GM19099 (cell line): ENCODE results near the gene RAB24.

Experiments
- POLR2A ChIP-seq: IDR thresholded peaks from 3 replicates; pipeline ENCODE4 v1.6.1; 2011; ENCODE audit warnings: low read depth; ENCODE audit not compliant: insufficient read length; ENCODE audit errors: extremely low read depth

Gene RAB24

DNA sequence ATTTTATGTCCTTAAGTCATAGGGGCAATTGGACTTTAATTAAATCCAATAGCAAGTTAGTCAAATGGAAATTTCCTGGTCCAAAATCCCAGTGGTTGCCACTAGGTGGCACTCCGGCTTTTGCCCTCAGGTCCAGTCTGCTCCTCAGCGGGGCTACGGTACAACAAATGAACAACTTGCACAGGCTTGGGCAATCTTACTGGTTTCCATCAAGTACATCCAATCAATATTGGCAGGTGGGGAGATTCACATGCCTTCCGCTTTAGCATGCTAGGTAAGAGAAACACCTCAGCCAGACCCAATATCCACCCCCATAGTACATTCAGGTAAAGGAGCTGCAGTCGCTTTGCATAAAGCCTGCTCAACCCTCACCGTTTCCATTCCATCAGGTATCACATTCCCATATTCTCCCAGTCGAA lies 14.4 kb upstream of the RAB24 start:
- no peak for TF ChIP-seq POLR2A

DNA sequence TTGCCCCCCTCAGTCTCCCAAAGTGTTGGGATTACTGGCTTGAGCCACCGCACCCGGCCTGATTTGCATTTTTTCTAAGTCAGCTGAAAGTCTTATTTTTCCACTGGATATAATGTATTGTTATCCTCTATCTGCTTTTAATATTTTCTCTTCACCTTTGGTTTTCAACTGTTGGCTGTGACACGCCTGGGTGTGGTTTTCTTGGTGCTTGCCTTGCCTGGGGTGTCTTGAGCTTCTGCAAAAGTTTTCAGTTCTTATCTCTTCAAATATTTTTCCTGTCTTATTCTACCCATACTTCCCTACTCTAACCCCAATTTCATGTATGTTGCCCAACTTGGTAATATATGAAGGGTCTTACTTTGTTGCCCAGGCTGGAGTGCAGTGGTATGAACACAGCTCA lies 12.5 kb upstream of the RAB24 start:
- TF ChIP-seq POLR2A = no peak

DNA sequence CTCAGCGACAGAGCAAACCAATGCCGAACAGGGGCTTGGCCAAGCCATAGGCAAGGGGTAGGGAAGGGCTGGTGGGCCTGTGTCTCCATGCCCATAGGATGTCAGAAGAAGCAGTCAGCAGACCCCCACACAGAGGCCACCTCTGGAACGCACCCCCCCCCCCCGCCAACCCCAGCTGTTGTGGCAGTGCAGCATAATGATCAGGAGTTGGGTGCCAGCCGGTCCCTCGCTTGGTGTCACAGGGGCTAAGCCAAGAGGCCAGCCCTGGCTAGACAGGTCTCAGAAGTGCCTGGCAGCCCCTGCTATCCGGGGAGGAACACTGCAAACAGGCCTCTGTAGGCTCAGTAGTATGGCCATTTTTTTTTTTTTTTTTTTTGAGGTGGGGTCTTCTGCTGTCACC lies 11.9 kb upstream of the RAB24 start:
- no peak for TF ChIP-seq POLR2A

DNA sequence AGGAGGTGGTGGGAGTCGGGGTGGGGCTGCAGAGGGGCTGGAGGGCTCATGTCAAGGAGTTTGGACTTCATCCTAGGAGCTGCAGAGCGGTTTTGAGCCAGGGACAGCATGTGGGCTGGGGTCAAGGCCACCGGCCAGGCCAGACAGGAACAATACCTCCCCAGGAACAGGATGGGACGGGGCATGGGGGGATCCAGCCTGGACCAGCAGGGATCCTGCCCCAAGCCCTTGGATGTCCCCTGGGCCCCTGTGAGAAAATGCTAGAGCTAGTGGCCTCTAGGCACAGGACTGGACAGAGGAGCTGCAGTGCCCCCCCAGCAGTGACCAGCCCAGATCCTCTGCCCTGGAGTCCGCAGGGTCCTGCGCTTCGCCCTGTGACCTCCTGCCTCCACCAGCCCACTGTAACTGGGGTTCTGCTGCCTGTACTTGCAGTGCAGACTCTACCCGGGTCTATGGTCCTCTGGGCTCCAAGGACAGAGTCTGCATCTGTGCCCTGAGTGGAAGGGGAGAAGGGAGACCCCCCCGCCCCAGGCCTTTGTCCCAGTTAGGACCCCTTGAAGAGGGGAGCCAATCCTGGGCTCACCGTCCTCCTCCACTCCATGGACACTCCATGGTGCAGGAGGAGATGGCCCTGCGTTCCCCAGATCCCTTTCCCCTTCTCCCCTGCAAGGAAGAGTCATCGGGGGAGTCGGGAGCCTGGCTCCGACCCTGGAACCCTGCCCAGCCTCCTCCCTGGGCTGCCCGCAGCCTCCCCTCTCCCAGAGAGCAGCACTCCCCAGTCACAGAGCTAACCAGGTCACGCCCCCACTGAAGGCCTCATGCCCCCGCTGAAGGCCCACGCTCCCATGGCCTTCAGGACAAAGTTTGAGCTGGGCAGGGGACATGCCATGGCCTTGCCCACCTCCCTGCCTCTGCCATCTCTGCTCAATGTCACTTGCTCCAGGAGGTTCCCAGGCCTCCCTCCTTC lies 11.1 kb upstream of the RAB24 start:
- TF ChIP-seq POLR2A = no peak

DNA sequence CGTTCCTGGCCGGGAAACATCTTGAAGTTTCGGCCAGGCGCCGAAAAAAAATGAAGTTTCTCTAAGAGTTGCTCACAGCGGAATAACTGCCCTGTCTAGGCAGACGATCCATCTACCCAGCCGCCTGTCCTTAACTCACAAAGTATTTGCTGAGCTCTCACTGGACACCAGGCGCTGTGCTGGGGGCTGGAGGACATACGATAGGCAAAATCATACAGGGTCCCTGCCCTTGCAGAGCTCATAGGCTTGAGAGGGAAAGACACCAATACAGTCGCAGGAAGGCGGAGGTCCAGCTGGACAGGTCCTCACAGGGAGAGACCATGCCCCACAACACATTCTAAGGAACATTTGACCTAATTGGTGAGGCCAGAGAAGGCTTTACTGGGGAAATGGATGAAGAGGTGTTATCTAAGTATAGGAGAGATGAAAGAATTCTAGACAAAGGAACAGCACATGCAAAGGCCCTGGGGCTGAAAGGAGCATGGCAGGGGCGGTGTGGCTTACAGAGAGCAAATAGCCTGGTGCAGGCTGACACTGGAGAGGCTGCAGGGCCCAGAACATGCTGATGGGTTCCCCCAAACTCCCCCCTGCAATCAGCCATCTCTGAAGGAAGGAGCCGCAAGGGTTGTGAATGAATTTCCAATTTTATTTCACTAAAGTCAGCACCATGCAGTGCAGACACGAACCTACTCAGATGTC lies 10.2 kb upstream of the RAB24 start:
- no peak for TF ChIP-seq POLR2A

DNA sequence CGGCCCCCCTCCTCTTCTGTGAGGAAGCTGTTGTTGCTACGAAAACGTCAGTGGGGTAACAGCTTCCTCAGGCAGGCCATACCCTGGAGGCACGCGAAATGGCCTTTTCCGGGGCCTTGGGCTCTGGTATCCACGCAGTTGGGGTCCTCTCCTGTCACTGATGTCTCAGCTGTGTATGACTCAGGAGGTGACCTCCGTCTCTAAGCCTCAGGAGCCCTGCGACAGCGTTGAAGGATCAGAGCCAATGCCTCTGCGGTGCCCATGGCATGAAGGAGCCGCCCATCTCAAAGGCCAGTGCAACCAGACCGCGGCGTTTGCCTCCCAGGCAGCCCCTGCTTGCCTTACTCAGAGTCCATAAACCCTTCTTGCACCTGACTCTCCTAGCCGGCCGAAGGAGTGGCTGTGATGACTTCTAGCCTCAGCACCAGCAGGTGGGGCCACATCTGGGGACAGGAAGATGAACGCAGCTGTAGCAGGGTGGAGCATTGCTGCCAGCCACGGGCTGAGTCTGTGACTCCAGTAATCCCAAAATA lies 9.2 kb upstream of the RAB24 start:
- TF ChIP-seq POLR2A = no peak

DNA sequence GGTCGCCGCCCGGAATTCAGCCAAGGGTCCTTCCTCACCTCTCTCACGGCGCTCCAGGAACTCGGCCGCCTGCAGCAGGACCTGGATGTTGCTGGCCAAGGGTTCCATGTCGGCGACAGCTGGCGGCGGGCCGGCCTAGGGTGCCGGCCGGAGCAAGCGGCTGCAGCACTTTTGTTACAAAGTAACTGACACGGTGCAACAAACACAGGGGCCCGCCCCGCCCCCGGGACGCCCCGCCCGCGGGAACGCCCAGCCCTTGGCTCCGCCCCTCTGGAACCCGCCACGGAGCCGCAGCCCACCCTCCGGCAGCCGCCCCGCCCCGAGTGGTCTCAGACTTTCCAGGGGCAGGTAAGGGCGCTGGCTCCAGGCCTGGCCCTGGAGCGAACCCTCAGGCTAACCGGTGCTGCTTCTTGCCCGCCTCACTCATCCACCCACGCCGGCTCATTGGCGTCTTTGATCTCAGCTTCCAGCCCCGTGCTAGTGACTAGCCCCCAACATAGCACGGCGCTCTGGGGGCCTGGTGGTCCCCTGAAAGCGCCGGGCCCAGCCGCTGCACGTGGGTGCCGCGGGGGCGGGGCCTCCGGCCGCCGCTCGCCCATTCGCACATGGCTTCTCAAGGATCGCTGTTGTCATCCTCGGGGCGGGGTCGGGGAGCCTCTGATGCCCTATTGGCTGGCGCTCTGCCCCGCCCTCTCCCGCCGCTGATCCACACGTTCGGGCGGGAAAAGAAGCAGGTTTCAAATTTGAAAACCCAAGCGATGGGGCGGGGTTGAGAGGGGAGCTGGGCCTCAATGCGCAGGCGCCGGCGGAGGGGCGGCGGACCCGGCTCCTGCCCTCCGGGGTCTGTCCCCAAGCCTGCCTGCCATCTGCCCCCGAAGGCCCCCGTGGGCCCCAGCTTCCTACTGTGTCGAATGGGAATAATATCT lies 8.5 kb upstream of the RAB24 start, which contains the start of gene MXD3:
MXD3 (minus strand) TSS at position 176 of the 926 bp plus-strand sequence; CDS start at position 108, 68 bp downstream.
- TF ChIP-seq POLR2A = peak; percentile 58

DNA sequence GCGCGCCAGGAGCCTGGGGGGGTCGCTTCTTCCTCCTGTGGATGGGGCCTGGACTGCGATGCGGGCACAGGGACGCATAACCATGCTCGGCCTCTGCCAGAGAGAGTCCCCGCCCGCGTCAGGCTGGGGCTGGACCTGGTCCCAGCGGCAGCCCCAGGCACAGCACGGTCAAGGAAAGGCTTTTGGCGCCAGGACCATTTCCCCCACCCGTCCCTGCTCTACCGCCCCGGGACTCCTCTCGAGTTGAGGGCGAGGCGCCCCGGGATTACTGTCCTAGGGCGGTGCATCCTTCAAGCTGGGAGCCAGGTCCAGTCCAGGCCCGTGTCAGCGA lies 7.8 kb upstream of the RAB24 start:
- TF ChIP-seq POLR2A = peak; percentile 12

DNA sequence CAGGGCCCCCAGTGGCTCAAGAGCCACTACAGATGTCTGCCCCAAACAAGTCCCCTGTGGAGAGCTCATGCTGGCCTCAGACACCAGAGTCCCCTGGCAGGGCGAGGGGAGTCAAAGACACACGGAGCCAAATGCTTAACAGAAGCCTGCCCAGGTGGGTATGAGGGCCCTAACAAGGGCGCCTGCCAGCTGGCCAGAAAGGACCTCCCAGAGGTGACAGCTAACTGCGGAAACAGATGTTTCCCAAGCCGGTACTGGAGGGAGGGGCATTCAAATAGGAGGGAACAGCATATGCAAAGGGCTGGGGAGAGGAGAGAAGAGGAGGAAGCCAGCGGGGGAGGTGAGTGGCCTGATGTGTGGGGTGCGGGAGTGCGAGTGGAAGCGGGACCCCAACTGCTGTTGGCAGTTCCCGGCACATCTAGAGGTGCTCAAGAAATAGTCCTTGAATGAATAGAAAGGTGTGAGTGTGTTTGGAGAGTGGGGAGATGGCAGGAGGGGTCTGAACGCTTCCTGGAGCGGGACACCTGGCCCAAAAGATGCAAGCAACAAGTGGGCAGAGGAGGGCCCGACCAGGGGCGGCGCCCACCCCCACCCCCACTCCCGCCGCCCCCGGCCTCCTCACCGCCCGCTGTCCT lies 7.4 kb upstream of the RAB24 start:
- peak; percentile 57 for TF ChIP-seq POLR2A

DNA sequence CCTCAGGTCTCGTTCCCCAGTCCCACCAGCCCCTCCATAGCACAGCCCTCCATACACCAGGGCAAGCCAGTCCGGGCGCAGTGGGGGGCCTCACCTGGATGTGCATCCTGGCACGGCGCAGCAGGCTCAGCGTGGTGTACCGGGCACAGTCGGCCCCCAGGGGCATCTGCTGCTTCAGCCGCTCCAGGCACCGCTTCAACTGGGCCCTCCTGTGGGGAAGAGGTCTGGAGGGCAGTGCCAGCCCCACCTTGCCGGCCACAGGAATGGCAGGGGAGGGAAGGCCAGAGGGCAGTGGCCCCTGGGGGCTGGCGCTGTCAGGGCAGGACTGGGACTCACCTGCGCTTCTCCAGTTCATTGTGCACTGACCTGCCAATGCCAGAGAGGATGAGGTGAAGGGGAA lies 6.8 kb upstream of the RAB24 start:
- TF ChIP-seq POLR2A = no peak

DNA sequence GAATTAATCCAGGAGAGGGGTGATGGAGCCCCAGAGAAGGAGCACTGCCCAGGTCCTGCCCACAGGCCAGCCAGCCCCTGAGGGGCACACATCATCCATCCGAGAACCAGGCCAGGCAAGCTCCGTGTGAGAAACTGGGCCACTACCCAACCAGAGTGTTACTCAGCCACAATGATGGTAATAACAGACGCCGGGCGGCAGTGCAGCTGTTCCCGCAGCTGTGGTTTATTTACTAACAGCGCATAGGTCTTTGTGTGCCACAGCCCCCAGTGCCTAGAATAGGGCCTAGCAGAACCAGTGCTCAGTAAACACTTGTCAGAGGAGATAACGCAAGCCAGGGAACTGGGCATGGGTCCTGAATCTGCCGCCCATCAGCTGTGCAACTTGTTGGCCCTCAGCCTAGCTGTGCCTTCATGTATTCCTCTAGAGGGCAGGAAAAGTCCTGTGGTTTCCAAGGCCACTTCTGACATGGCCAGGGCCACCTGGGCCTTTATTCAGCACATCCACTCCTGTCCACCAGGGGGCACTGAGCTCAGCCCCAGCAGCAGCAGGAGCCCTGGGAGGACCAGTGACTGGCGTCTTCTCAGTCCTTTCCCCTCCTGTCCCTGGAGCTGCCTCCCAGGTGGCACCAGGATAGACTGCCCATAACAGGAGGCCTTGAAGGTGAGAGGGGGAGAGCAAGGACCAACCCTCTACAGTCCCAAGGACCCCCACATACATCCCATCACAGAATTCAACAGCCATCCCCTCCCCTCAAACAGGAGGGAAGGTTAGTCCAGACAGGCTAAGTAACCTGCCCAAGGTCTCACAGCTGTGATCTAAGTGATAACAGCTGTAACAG lies 6.1 kb upstream of the RAB24 start:
- TF ChIP-seq POLR2A = no peak

DNA sequence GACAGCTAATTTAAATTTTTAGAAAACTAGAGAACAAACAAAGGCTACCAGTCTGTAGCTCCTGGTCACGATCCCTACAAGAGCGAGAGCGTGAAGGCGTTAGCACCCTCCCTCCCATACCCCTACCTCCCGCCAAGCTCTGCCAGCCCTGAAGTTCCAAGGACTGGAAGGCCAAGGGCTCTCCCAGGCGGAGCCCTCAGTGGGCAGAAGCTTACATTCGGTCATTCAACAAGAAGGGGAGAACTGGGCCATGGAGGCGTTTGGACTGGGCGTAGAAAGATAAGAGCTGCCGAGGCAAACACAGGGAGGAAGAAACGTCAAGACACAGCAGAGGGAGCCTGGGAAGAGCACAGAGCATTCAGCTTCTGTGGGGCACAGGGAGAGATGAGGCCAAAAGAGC lies 5.2 kb upstream of the RAB24 start:
- no peak for TF ChIP-seq POLR2A
